H9 (cell line): ENCODE results near the gene ARHGAP8. TPM values are rescaled to one million over a fixed set of nuclear protein-coding genes. Genes with fewer than 3 reads are reported as not detected.

Source experiments
- DNase-seq: peaks from one replicate; pipeline ENCODE4 v3.0.0-alpha.2; 2017
- H2AFZ ChIP-seq: one replicate; pipeline ENCODE4 v1.6.1; 2013; ENCODE audit warnings: mild to moderate bottlenecking, low read length, control low read depth, moderate library complexity
- H2AK5ac ChIP-seq: 2 replicates; pipeline ENCODE4 v1.6.1; 2013; ENCODE audit warnings: low read length, control low read depth, mixed read lengths; ENCODE audit not compliant: insufficient read length
- H2BK120ac ChIP-seq: one replicate; pipeline ENCODE4 v1.6.1; 2013; ENCODE audit warnings: low read depth, mild to moderate bottlenecking, low read length, control low read depth, inconsistent platforms; ENCODE audit not compliant: poor library complexity, severe bottlenecking
- H2BK12ac ChIP-seq: 2 replicates; pipeline ENCODE4 v1.6.1; 2013; ENCODE audit warnings: low read length, control low read depth, mixed read lengths, low read depth; ENCODE audit not compliant: insufficient read length
- H2BK15ac ChIP-seq: 2 replicates; pipeline ENCODE4 v1.6.1; 2013; ENCODE audit warnings: low read depth, low read length, control low read depth
- H2BK20ac ChIP-seq: one replicate; pipeline ENCODE4 v1.6.1; 2013; ENCODE audit warnings: low read depth, mild to moderate bottlenecking, low read length, control low read depth, inconsistent platforms; ENCODE audit not compliant: poor library complexity, severe bottlenecking
- H2BK5ac ChIP-seq: 2 replicates; pipeline ENCODE4 v1.6.1; 2013; ENCODE audit warnings: low read length, control low read depth, mixed read lengths; ENCODE audit not compliant: insufficient read length
- H3K14ac ChIP-seq: 2 replicates; pipeline ENCODE4 v1.6.1; 2013; ENCODE audit warnings: low read length, control low read depth; ENCODE audit not compliant: insufficient read depth
- H3K18ac ChIP-seq: 2 replicates; pipeline ENCODE4 v1.6.1; 2013; ENCODE audit warnings: low read depth, mild to moderate bottlenecking, mixed read lengths, low read length, control low read depth; ENCODE audit not compliant: insufficient read length
- H3K23ac ChIP-seq: 2 replicates; pipeline ENCODE4 v1.6.1; 2013; ENCODE audit warnings: low read length, control low read depth, mixed read lengths, low read depth; ENCODE audit not compliant: insufficient read length
- H3K23me2 ChIP-seq: 2 replicates; pipeline ENCODE4 v1.6.1; 2013; ENCODE audit warnings: low read depth, mild to moderate bottlenecking, mixed read lengths, low read length, control low read depth; ENCODE audit not compliant: insufficient read length, poor library complexity, severe bottlenecking
- H3K27ac ChIP-seq: 2 replicates; pipeline ENCODE4 v1.5.1; 2013; ENCODE audit warnings: low read length, control low read depth, mixed read lengths, low read depth; ENCODE audit not compliant: insufficient read length
- H3K27me3 ChIP-seq: 2 replicates; pipeline ENCODE4 v1.6.1; 2013; ENCODE audit warnings: low read length, control low read depth, inconsistent platforms; ENCODE audit not compliant: insufficient read depth
- H3K4ac ChIP-seq: 2 replicates; pipeline ENCODE4 v1.6.1; 2013; ENCODE audit warnings: low read depth, mild to moderate bottlenecking, control low read depth, inconsistent platforms, low read length, moderate library complexity
- H3K4me1 ChIP-seq: 2 replicates; pipeline ENCODE4 v1.6.1; 2013; ENCODE audit warnings: low read length, control low read depth, inconsistent platforms; ENCODE audit not compliant: insufficient read depth
- H3K4me2 ChIP-seq: 2 replicates; pipeline ENCODE4 v1.6.1; 2013; ENCODE audit warnings: low read length, control low read depth, mixed read lengths; ENCODE audit not compliant: insufficient read length, insufficient read depth
- H3K56ac ChIP-seq: 2 replicates; pipeline ENCODE4 v1.6.1; 2013; ENCODE audit warnings: low read depth, mild to moderate bottlenecking, mixed read lengths, low read length, control low read depth; ENCODE audit not compliant: insufficient read length
- H3K79me1 ChIP-seq: 2 replicates; pipeline ENCODE4 v1.6.1; 2013; ENCODE audit warnings: low read depth, mild to moderate bottlenecking, moderate library complexity, low read length, control low read depth, inconsistent platforms; ENCODE audit not compliant: insufficient read depth, poor library complexity, severe bottlenecking
- H3K79me2 ChIP-seq: 2 replicates; pipeline ENCODE4 v1.6.1; 2013; ENCODE audit warnings: low read length, control low read depth, inconsistent platforms; ENCODE audit not compliant: insufficient read depth
- H3K9ac ChIP-seq: 2 replicates; pipeline ENCODE4 v1.6.1; 2013; ENCODE audit warnings: low read length, control low read depth, mixed read lengths; ENCODE audit not compliant: insufficient read length; ENCODE audit errors: extremely low read depth
- H3K9me3 ChIP-seq: one replicate; pipeline ENCODE4 v1.6.1; 2013; ENCODE audit warnings: low read depth, low read length, inconsistent platforms; ENCODE audit not compliant: control insufficient read depth
- H3T11ph ChIP-seq: one replicate; pipeline ENCODE4 v1.6.1; 2013; ENCODE audit warnings: mild to moderate bottlenecking, low read length, control low read depth, inconsistent platforms
- H4K20me1 ChIP-seq: one replicate; pipeline ENCODE4 v1.6.1; 2013; ENCODE audit not compliant: control insufficient read depth, insufficient read length, insufficient read depth
- H4K5ac ChIP-seq: 2 replicates; pipeline ENCODE4 v1.6.1; 2013; ENCODE audit warnings: low read depth, mild to moderate bottlenecking, mixed read lengths, low read length, control low read depth; ENCODE audit not compliant: insufficient read length
- H4K8ac ChIP-seq: replicated peaks from 2 replicates; pipeline ENCODE4 v1.6.1; 2013; ENCODE audit warnings: low read length, control low read depth, mixed read lengths, low read depth; ENCODE audit not compliant: insufficient read length
- H4K91ac ChIP-seq: 2 replicates; pipeline ENCODE4 v1.6.1; 2013; ENCODE audit warnings: low read depth, mild to moderate bottlenecking, moderate library complexity, mixed read lengths, low read length, control low read depth; ENCODE audit not compliant: insufficient read length
- H3K27ac Mint-ChIP-seq, 3 experiments: 2 replicates in 2 of 3; 3 replicates in 1 of 3; pipeline ENCODE4 v1.8.0; 2020 to 2021; ENCODE audit warnings: mixed read lengths in 3 of 3, mild to moderate bottlenecking in 1 of 3, moderate library complexity in 1 of 3
- H3K27me3 Mint-ChIP-seq: 2 replicates; pipeline ENCODE4 v1.8.0; 2021; ENCODE audit warnings: low read depth, mild to moderate bottlenecking, moderate library complexity, mixed read lengths
- H3K36me3 Mint-ChIP-seq, 3 experiments: 2 replicates in 2 of 3; 3 replicates in 1 of 3; pipeline ENCODE4 v1.8.0; 2020 to 2021; ENCODE audit warnings: low read depth in 3 of 3, mixed read lengths in 3 of 3; ENCODE audit not compliant: insufficient read depth in 1 of 3
- H3K4me1 Mint-ChIP-seq, 2 experiments: 2 replicates each; pipeline ENCODE4 v1.8.0; 2020; ENCODE audit warnings: mixed read lengths in 2 of 2
- H3K4me3 Mint-ChIP-seq, 2 experiments: 2 replicates in 1 of 2; 3 replicates in 1 of 2; pipeline ENCODE4 v1.8.0; 2020 to 2021; ENCODE audit warnings: mild to moderate bottlenecking in 2 of 2, mixed read lengths in 2 of 2, moderate library complexity in 1 of 2
- H3K9me3 Mint-ChIP-seq, 2 experiments: 2 replicates in 1 of 2; 3 replicates in 1 of 2; pipeline ENCODE4 v1.8.0; 2020; ENCODE audit warnings: mild to moderate bottlenecking in 2 of 2, mixed read lengths in 2 of 2, moderate library complexity in 1 of 2
- CTCF ChIP-seq: fragments of 200-600 bp; sonication (generic); conservative IDR thresholded peaks from 3 replicates; pipeline ENCODE4 v1.8.0; 2021; ENCODE audit warnings: antibody characterized with exemption, mild to moderate bottlenecking
- WGBS: extraction: QIAGEN DNeasy Blood & Tissue Kit; methylation state at CpG from one replicate; pipeline ENCODE4 v1.1.7; 2013; ENCODE audit warnings: missing lambda C conversion rate, low lambda C conversion rate, mixed read lengths; ENCODE audit not compliant: insufficient read length; ENCODE audit errors: extremely low coverage; 5-methylcytosine and 5-hydroxymethylcytosine counted together
- total RNA-seq: library from RNA; stranded (reverse); gene quantifications from 2 replicates; pipeline ENCODE4 v1.2.1, GENCODE V29; 2021

The ARHGAP8 gene
- total RNA-seq, 1 experiment from 2014 or later, result 35.4 TPM

DNA sequence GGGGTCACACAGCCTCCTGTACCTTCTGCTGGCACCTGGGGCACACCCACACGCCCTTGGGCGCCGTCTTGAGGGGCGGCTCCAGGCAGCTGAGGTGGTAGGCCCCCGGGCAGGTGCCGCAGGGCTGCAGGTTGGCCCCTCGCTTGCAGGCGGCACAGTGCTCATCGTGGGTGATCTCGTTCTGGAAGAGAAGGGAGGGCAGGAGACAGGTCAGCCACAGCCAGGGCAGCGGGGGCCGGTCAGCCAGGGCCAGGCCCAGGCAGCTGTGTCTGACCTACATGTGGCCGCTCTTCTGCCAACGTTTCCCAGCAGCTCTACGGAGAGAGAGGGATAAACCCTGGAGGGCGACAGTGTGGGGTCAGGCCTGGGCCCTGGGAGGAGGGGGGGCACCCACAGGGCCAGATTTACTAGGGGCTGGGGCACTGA lies 135.6 kb downstream of the ARHGAP8 start:
- H3K27me3 Mint-ChIP-seq, result no peaks in the 10 kb centered on the region
- H2AFZ ChIP-seq, result no peak overlapping the region
- no peak overlapping the region for H3K18ac ChIP-seq
- no peak overlapping the region for H4K91ac ChIP-seq
- H3K27ac Mint-ChIP-seq, result no peak overlapping the region; a peak in 1 of 7 replicates
- no peak overlapping the region for H3K4me3 Mint-ChIP-seq
- no peaks in the 10 kb centered on the region for H3K9me3 Mint-ChIP-seq
- no peaks in the 10 kb centered on the region for H3K27me3 ChIP-seq
- H3K4me2 ChIP-seq, result no peak overlapping the region
- no peak for DNase-seq
- H3K14ac ChIP-seq, result no peak overlapping the region
- H3K79me2 ChIP-seq, result no peaks in the 10 kb centered on the region
- H2AK5ac ChIP-seq, result no peak overlapping the region
- WGBS, result no CpG with 5 or more reads among the region's 16 CpGs
- no peak for TF ChIP-seq CTCF
- no peak overlapping the region for H3K56ac ChIP-seq
- H3K9ac ChIP-seq, result no peak overlapping the region
- H4K5ac ChIP-seq, result no peak overlapping the region
- peaks cover 8 to 10% of the 10 kb centered on the region in 2 experiments for H3K4me1 Mint-ChIP-seq
- H3K4ac ChIP-seq, result no peak overlapping the region; the same call in 1 of the 2 replicates
- H3T11ph ChIP-seq, result no peak overlapping the region
- peaks cover 7 to 46% (median 25%) of the 10 kb centered on the region in 3 experiments for H3K36me3 Mint-ChIP-seq
- H3K4me1 ChIP-seq, result no peaks in the 10 kb centered on the region
- H2BK20ac ChIP-seq, result no peak overlapping the region
- H2BK15ac ChIP-seq, result no peak overlapping the region
- H3K23ac ChIP-seq, result no peak overlapping the region
- H3K9me3 ChIP-seq, result no peaks in the 10 kb centered on the region
- H2BK120ac ChIP-seq, result no peak overlapping the region
- no peak overlapping the region for H4K8ac ChIP-seq
- no peak overlapping the region for H2BK12ac ChIP-seq
- no peak overlapping the region for H3K27ac ChIP-seq
- no peaks in the 10 kb centered on the region for H4K20me1 ChIP-seq
- no peaks in the 10 kb centered on the region for H3K79me1 ChIP-seq
- no peak overlapping the region for H2BK5ac ChIP-seq
- no peaks in the 10 kb centered on the region for H3K23me2 ChIP-seq
